WTC11 (cell line): ENCODE results near the gene LOX. TPM values are rescaled to one million over a fixed set of nuclear protein-coding genes. Genes with fewer than 3 reads are reported as not detected.

Experiments
- ATAC-seq: fragments of 200-7000 bp; cut with Tn5 transposase; 2 replicates; pipeline ENCODE4 v1.10.0; 2021; ENCODE audit warnings: mild to moderate bottlenecking, moderate library complexity
- CTCF ChIA-PET: fragments of 300-600 bp; sonication (Branson Sonifier 250); formaldehyde crosslinking; loops from one replicate; lab custom pipeline; 2021; ENCODE audit warnings: antibody characterized with exemption; lab: Charles Lee
- POLR2A ChIA-PET: fragments of 350-600 bp; sonication (Branson Sonifier 250); formaldehyde crosslinking; loops from one replicate; lab custom pipeline; 2021; ENCODE audit warnings: antibody characterized with exemption; lab: Charles Lee
- DNase-seq: peaks from one replicate; pipeline ENCODE4 v3.0.0; 2021; ENCODE audit warnings: low spot score
- H3K27ac Mint-ChIP-seq: 2 replicates; pipeline ENCODE4 v1.8.0; 2021; ENCODE audit warnings: mixed read lengths
- H3K27me3 Mint-ChIP-seq: 2 replicates; pipeline ENCODE4 v1.8.0; 2021; ENCODE audit warnings: low read depth, mild to moderate bottlenecking, moderate library complexity, mixed read lengths
- H3K36me3 Mint-ChIP-seq: 2 replicates; pipeline ENCODE4 v1.8.0; 2021; ENCODE audit warnings: mixed read lengths
- H3K4me1 Mint-ChIP-seq: 2 replicates; pipeline ENCODE4 v1.8.0; 2022; ENCODE audit warnings: mixed read lengths
- H3K4me3 Mint-ChIP-seq: 2 replicates; pipeline ENCODE4 v1.8.0; 2021; ENCODE audit warnings: mild to moderate bottlenecking, moderate library complexity, mixed read lengths
- H3K9me3 Mint-ChIP-seq: 2 replicates; pipeline ENCODE4 v1.8.0; 2021; ENCODE audit warnings: mixed read lengths
- CBFB ChIP-seq: sonication (generic); formaldehyde crosslinking; IDR thresholded peaks from 2 replicates; pipeline ENCODE4 v1.8.1; 2022; ENCODE audit warnings: mild to moderate bottlenecking, low read depth, missing genetic modification reagents
- E2F1 ChIP-seq: sonication (generic); formaldehyde crosslinking; IDR thresholded peaks from 2 replicates; pipeline ENCODE4 v1.8.0; 2022; ENCODE audit warnings: mild to moderate bottlenecking, missing genetic modification reagents
- E2F4 ChIP-seq: sonication (generic); formaldehyde crosslinking; IDR thresholded peaks from 2 replicates; pipeline ENCODE4 v1.8.1; 2022; ENCODE audit warnings: low read depth, mild to moderate bottlenecking, moderate library complexity, missing genetic modification reagents, borderline replicate concordance
- KAT7 ChIP-seq: sonication (generic); formaldehyde crosslinking; IDR thresholded peaks from 2 replicates; pipeline ENCODE4 v1.8.1; 2023; ENCODE audit warnings: missing genetic modification reagents, mild to moderate bottlenecking, borderline replicate concordance
- MAX ChIP-seq: sonication (generic); formaldehyde crosslinking; IDR thresholded peaks from 2 replicates; pipeline ENCODE4 v1.8.0; 2022; ENCODE audit warnings: mild to moderate bottlenecking, missing genetic modification reagents
- NFE2L1 ChIP-seq: sonication (generic); formaldehyde crosslinking; IDR thresholded peaks from 2 replicates; pipeline ENCODE4 v1.8.1; 2023; ENCODE audit warnings: missing genetic modification reagents
- NR2C2 ChIP-seq: sonication (generic); formaldehyde crosslinking; IDR thresholded peaks from 2 replicates; pipeline ENCODE4 v1.8.0; 2022; ENCODE audit warnings: mild to moderate bottlenecking, missing genetic modification reagents
- STAT6 ChIP-seq: sonication (generic); formaldehyde crosslinking; conservative IDR thresholded peaks from 2 replicates; pipeline ENCODE4 v1.8.1; 2023; ENCODE audit warnings: mild to moderate bottlenecking, low read depth, missing genetic modification reagents, moderate library complexity
- TCF7 ChIP-seq: sonication (generic); formaldehyde crosslinking; IDR thresholded peaks from 2 replicates; pipeline ENCODE4 v1.8.0; 2022; ENCODE audit warnings: mild to moderate bottlenecking, low read depth, missing genetic modification reagents, moderate library complexity
- ZBTB21 ChIP-seq: sonication (generic); formaldehyde crosslinking; IDR thresholded peaks from 2 replicates; pipeline ENCODE4 v1.8.1; 2023; ENCODE audit warnings: mild to moderate bottlenecking, missing genetic modification reagents, borderline replicate concordance
- ZNF281 ChIP-seq: sonication (generic); formaldehyde crosslinking; IDR thresholded peaks from 2 replicates; pipeline ENCODE4 v1.8.0; 2023; ENCODE audit warnings: mild to moderate bottlenecking, missing genetic modification reagents
- ZNF425 ChIP-seq: fragments of 250-450 bp; sonication (Bioruptor Pico); conservative IDR thresholded peaks from 2 replicates; pipeline ENCODE4 v1.9.0; 2021; ENCODE audit warnings: mild to moderate bottlenecking
- total RNA-seq: library from RNA; stranded (reverse); gene quantifications from 3 replicates; pipeline ENCODE4 v1.2.3, GENCODE V29; 2021
- TF ChIP-seq, protein P1 (sequence below): fragments of 250-450 bp; sonication (Bioruptor Pico); IDR thresholded peaks from 2 replicates; pipeline ENCODE4 v1.9.0; 2021; ENCODE audit warnings: mild to moderate bottlenecking, borderline replicate concordance
- TF ChIP-seq, protein P2 (sequence below): fragments of 250-450 bp; sonication (Bioruptor Pico); IDR thresholded peaks from 2 replicates; pipeline ENCODE4 v1.9.0; 2021; ENCODE audit warnings: mild to moderate bottlenecking
- TF ChIP-seq, protein P3 (sequence below): sonication (generic); formaldehyde crosslinking; IDR thresholded peaks from 2 replicates; pipeline ENCODE4 v1.8.1; 2023; ENCODE audit warnings: mild to moderate bottlenecking, missing genetic modification reagents, moderate library complexity

LOX gene
- total RNA-seq, 1 experiment from 2014 or later: 1.3 TPM

- DNase-seq (no peak), ATAC-seq (0 out of 2 replicates have a peak, but pooled peaks have one; percentile 56)
- no peak overlapping the region for H3K4me3 Mint-ChIP-seq
- TF ChIP-seq KAT7 (CRISPR knock-in tag) (no peak), ZNF281 (CRISPR knock-in tag) (no peak), E2F1 (CRISPR knock-in tag) (no peak), MAX (no peak), E2F4 (no peak), CBFB (CRISPR knock-in tag) (no peak)
- TF ChIP-seq, protein P1, sequence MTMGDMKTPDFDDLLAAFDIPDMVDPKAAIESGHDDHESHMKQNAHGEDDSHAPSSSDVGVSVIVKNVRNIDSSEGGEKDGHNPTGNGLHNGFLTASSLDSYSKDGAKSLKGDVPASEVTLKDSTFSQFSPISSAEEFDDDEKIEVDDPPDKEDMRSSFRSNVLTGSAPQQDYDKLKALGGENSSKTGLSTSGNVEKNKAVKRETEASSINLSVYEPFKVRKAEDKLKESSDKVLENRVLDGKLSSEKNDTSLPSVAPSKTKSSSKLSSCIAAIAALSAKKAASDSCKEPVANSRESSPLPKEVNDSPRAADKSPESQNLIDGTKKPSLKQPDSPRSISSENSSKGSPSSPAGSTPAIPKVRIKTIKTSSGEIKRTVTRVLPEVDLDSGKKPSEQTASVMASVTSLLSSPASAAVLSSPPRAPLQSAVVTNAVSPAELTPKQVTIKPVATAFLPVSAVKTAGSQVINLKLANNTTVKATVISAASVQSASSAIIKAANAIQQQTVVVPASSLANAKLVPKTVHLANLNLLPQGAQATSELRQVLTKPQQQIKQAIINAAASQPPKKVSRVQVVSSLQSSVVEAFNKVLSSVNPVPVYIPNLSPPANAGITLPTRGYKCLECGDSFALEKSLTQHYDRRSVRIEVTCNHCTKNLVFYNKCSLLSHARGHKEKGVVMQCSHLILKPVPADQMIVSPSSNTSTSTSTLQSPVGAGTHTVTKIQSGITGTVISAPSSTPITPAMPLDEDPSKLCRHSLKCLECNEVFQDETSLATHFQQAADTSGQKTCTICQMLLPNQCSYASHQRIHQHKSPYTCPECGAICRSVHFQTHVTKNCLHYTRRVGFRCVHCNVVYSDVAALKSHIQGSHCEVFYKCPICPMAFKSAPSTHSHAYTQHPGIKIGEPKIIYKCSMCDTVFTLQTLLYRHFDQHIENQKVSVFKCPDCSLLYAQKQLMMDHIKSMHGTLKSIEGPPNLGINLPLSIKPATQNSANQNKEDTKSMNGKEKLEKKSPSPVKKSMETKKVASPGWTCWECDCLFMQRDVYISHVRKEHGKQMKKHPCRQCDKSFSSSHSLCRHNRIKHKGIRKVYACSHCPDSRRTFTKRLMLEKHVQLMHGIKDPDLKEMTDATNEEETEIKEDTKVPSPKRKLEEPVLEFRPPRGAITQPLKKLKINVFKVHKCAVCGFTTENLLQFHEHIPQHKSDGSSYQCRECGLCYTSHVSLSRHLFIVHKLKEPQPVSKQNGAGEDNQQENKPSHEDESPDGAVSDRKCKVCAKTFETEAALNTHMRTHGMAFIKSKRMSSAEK (CRISPR knock-in tag): no peak
- TF ChIP-seq, protein P2, sequence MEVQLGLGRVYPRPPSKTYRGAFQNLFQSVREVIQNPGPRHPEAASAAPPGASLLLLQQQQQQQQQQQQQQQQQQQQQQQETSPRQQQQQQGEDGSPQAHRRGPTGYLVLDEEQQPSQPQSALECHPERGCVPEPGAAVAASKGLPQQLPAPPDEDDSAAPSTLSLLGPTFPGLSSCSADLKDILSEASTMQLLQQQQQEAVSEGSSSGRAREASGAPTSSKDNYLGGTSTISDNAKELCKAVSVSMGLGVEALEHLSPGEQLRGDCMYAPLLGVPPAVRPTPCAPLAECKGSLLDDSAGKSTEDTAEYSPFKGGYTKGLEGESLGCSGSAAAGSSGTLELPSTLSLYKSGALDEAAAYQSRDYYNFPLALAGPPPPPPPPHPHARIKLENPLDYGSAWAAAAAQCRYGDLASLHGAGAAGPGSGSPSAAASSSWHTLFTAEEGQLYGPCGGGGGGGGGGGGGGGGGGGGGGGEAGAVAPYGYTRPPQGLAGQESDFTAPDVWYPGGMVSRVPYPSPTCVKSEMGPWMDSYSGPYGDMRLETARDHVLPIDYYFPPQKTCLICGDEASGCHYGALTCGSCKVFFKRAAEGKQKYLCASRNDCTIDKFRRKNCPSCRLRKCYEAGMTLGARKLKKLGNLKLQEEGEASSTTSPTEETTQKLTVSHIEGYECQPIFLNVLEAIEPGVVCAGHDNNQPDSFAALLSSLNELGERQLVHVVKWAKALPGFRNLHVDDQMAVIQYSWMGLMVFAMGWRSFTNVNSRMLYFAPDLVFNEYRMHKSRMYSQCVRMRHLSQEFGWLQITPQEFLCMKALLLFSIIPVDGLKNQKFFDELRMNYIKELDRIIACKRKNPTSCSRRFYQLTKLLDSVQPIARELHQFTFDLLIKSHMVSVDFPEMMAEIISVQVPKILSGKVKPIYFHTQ (CRISPR knock-in tag): no peak
- TF ChIP-seq, all 79 proteins: peak for 0
- H3K9me3 Mint-ChIP-seq: no peaks in the 10 kb centered on the region
- no peaks in the 10 kb centered on the region for H3K36me3 Mint-ChIP-seq
- H3K4me1 Mint-ChIP-seq: no peaks in the 10 kb centered on the region
- ChIA-PET POLR2A (no interaction called here), CTCF (no interaction called here)
- no peak overlapping the region for H3K27ac Mint-ChIP-seq
- no peaks in the 10 kb centered on the region for H3K27me3 Mint-ChIP-seq
Measured at GRCh38 chr5:122107016-122107415, 29.0 kb upstream of the LOX start.

DNA sequence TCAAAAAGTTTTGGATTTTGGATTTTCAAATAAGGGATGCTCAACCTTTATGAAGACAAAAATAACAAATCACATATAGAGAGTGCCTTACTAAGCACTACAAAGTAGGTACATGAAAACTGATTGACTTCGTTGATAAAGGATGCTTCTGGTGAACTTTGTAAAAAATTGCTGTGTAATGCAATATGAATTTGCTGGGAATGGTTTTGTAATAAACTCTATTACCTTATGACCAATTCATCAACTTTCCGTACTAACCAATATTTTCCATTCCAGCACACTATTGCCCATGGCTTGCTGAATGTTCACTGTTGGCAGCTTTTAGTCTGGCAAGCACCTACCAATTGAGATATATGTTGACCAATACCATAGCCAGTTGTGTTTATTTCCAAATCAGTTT is 27.9 kb upstream of the LOX start:
- Mint-ChIP-seq H3K4me1 (peaks cover 8% of the 10 kb centered on the region), H3K27ac (no peak overlapping the region), H3K9me3 (no peaks in the 10 kb centered on the region), H3K4me3 (no peak overlapping the region), H3K27me3 (no peaks in the 10 kb centered on the region), H3K36me3 (no peaks in the 10 kb centered on the region)
- CTCF ChIA-PET: no interaction called here
- ATAC-seq (no peak), DNase-seq (no peak)
- POLR2A ChIA-PET: no interaction called here
- TF ChIP-seq, protein P3, sequence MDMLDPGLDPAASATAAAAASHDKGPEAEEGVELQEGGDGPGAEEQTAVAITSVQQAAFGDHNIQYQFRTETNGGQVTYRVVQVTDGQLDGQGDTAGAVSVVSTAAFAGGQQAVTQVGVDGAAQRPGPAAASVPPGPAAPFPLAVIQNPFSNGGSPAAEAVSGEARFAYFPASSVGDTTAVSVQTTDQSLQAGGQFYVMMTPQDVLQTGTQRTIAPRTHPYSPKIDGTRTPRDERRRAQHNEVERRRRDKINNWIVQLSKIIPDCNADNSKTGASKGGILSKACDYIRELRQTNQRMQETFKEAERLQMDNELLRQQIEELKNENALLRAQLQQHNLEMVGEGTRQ (CRISPR knock-in tag): no peak
- no peak for TF ChIP-seq TCF7 (CRISPR knock-in tag)
- TF ChIP-seq NFE2L1 (CRISPR knock-in tag): no peak
- TF ChIP-seq NR2C2 (CRISPR knock-in tag): no peak
- no peak for TF ChIP-seq ZBTB21 (CRISPR knock-in tag)
- no peak for TF ChIP-seq STAT6
- no peak for TF ChIP-seq ZNF425 (CRISPR knock-in tag)
